ENCODE measurements around the gene COX7B2.

- TF ChIP-seq CTCF (conservative IDR thresholded peaks at IDR 0.05; ENCODE audit: low read depth, low read length): no peak
- TF ChIP-seq EZH2 (IDR thresholded peaks at IDR 0.05; ENCODE audit: low read length, unreplicated experiment): no peak
- TF ChIP-seq EZH2phosphoT487 (IDR thresholded peaks at IDR 0.05; ENCODE audit: borderline replicate concordance, low read length): no peak
Measured at GRCh38 chr4:46781434-46782092, 127.5 kb downstream of the COX7B2 start.
